Stimulated activated CD4-positive, alpha-beta T cell treated with anti-CD3 and anti-CD28 coated beads, Interleukin-12 subunit alpha, Interleukin-12 subunit beta, amount 100 ng/mL, for 4 hours (primary cell): ENCODE measurements around the gene KCNMB4.
"Not testable (repeated sequence)": the region's sequence is repeated elsewhere in the genome, so short reads cannot be mapped to it uniquely, and the experiment has no call there.

Experiments used
- DNase-seq: peaks from one replicate; pipeline ENCODE4 v3.0.0-alpha.2; 2020

KCNMB4 gene

DNA sequence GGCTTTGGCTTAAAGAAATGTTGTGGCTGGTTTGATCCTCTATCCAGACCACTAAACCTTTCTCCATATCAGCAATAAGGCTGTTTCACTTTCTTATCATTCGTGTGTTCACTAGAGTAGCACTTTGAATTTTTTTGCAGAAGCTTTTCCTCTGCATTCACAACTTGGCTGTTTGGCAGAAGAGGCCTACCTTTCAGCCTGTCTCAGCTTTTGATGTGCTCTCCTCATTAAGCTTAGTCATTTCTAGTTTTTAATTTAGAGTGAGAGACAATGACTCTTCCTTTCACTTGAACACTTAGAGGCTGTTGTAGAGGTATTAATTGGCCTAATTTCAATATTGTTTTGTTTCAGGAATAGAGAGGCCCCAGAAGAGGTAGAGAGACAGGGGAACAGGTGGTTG is 13.8 kb downstream of the KCNMB4 start:
- DNase-seq: no peak

GRCh38 chr12:70383484-70383883 is 17.4 kb downstream of the KCNMB4 start:
- DNase-seq: no peak

- DNase-seq: no peak
Observed at GRCh38 chr12:70383886-70384285, 17.8 kb downstream of the KCNMB4 start.

GRCh38 chr12:70386771-70387170 is 20.7 kb downstream of the KCNMB4 start:
- no peak for DNase-seq

DNA sequence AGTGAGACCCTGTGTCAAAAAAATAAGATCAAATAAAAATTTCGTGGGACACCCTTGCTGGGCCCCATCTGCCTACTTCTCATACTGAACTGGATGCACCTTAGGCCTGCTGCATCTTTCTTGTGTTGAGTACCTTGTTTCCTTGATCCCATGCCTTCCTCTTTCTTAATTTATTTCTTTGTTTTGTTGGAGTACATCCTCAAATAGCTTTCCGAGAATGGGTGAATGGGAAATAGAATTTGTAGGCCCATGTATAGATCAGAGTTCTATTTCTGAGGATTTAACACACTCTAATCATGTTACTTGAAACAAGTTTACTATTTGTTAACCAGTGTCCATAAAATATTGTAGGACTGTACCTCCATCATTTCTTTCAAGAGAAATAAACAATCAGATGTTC is 23.6 kb downstream of the KCNMB4 start:
- DNase-seq: no peak

GRCh38 chr12:70392631-70393030 is 26.5 kb downstream of the KCNMB4 start:
- not testable (repeated sequence) for DNase-seq

- no peak for DNase-seq
Observed at GRCh38 chr12:70393787-70394499, 27.9 kb downstream of the KCNMB4 start.

DNA sequence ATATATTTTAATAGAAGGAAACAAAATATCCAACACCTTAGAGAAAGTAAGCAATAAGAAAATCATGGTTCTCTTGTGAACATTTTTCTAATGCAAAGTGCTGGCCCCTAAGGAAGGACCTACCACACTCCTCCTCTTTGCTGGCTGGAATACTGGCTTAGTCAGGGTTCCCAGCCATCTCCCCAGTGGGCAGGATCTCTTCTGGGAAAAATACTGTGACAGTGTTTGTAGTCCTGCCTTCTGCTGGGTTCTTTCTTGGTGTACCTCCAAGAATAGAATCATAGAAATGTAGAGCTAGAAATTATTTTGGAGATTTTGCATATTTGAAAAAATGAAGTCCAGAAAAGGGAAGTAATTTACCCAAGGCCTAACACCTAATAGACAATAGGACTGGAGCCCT is 31.9 kb downstream of the KCNMB4 start:
- DNase-seq: no peak

- DNase-seq: no peak
Observed at GRCh38 chr12:70398862-70399261, 32.8 kb downstream of the KCNMB4 start.

DNA sequence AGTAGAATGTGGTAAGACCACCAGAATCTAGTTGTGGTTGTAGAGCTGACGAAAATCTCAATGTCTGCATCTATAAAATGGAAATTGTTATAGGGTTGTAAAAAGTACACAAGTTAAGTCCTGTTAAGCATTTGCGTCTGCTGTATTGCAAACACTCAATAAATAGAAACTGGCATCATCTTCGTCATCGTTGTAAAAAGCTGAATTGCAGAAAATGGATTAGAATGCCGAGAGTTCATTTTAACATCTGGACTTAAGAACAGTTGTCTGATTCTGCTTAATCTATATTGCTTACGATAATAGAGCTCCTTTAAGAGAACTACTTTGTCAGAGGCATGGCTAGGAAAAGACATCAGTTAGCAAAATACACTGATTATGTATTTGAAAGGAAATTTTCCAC is 33.2 kb downstream of the KCNMB4 start:
- no peak for DNase-seq

DNA sequence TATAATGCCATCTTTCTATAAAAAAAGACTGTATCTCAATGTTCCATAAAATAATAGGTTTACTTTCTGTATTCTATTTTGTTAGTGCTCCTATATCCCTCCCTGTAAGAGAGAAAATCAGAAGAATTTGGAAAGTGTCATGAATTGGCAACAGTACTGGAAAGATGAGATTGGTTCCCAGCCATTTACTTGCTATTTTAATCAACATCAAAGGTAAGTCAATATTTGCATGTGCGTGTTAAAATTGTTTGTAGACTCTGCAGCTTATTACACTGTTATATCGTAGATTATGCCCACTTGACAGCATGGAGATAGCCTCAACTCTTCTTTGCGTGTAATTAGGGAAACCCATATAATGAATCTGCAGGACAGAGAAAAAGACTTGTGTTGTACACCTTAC is 34.0 kb downstream of the KCNMB4 start:
- no peak for DNase-seq

DNA sequence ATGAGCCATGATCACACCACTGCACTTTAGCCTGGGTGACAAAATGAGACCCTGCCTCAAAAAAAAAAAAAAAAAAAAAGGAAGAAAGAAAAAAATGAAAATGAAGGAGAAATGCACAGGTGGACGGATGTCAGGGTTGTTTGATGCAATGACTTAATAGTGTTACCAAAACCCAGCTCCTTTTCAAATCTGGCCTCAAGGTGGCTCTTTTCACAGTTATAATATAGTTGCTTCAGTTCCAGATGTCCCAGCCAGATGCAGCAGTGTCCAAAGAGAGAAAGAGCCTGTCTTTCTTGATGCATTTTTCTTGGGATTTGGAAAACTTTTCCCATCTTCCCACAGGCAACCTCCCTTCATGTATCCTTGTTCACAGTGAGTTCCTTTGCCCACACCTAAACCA is 36.5 kb downstream of the KCNMB4 start:
- DNase-seq: no peak

DNA sequence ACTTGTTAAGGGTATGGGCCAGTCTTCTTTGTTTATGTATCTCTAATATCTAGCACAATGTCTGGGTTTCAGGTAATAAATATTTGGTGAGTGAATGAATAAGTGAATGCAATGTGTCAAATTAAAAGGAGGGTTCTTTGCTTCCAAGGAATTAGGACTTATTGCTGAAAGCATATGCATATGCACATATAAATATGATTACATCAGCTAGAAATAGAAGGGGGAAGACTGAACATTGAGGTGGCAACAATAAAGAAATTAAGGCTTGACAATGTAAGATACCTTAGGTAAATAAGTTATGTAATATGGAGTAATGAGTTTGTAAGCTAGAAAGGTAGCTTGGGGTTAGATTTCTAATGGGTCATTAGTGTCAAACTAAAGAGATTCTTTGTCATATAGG is 37.7 kb downstream of the KCNMB4 start:
- DNase-seq: no peak

DNA sequence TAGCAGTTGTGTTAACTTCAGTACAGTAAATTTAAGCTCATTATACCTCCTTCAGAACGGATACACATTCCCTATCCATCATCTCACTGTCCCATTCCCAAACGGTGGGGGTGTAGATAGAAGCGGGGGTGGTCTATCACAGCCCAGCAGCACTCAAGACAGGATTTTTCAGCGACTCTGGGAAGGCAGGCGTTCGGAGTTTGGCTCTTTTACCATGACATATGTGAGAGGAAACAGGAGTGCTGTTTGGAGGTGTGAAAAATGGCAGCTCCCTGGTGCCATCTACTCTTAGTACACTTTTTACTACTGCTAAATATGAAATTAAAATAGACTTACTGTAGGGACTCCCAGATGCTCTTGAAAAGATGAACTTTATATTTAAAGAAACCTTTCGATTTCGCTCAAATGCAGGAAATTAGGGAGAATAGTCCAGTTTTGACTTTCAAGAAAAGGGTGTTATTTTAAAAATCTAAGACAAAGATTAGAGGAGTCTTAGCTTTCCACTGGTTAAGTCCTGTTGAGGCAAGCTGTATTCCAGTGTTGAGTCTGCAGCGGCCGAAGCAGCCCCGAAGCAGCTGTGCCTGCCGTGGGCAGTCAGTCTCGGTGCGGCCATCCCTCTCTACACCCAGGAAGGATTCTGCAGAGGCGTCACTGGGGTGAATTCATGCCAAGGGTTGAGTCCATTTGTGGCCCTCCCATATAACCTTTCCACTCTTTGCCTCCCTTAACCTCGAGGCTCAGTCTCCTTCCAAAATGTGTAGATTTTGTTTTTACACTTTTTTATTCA is 42.1 kb downstream of the KCNMB4 start:
- no peak for DNase-seq

GRCh38 chr12:70415987-70416386 is 49.9 kb downstream of the KCNMB4 start:
- no peak for DNase-seq

DNA sequence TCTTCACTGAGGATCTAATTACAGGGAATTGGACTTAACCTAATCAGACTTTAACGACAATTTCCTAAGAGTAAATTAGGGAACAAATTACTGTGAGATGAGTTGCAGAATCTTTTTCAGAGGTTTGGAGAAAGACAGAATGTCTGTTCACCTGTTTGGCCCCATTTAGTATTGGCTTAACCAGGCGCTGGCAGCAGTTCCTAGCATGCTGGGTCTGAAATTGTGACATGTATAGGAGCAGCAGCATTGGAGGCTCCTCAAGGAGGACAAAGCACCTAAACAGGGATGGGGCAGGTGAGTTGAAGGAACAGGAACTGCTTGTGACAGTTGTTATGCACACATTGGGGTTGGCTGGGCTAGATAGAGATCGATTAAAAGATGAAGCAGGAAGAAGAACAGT is 51.0 kb downstream of the KCNMB4 start:
- DNase-seq: no peak

DNA sequence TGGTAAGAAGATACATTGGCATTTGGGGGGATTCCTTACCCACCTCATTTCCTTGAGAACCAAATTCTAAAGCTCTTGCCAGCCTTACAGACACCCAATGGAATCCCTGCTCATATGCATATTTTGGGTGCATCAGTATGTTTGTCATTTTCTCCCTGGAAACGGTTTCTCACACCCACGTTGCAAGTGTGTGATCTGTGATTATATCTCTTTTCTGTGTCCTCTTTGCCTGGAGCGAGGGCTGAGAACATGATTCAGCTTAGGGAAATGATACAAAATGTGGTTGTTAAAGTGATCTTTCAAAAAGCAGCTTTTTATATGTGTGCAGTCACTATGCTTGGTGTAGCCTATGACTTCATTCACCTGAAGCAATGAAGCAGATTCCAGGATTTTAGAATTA is 52.0 kb downstream of the KCNMB4 start:
- DNase-seq: no peak

GRCh38 chr12:70422631-70423030 is 56.5 kb downstream of the KCNMB4 start:
- no peak for DNase-seq

- DNase-seq: no peak
Observed at GRCh38 chr12:70426620-70427019, 60.5 kb downstream of the KCNMB4 start.

- DNase-seq: no peak
Observed at GRCh38 chr12:70427611-70428010, 61.5 kb downstream of the KCNMB4 start.

DNA sequence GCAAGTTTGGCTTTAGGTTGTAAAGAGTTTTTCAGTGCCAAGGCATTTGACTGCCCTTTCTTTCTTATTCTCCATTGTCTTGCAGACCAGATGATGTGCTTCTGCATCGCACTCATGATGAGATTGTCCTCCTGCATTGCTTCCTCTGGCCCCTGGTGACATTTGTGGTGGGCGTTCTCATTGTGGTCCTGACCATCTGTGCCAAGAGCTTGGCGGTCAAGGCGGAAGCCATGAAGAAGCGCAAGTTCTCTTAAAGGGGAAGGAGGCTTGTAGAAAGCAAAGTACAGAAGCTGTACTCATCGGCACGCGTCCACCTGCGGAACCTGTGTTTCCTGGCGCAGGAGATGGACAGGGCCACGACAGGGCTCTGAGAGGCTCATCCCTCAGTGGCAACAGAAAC is 64.3 kb downstream of the KCNMB4 start:
- DNase-seq: no peak

DNA sequence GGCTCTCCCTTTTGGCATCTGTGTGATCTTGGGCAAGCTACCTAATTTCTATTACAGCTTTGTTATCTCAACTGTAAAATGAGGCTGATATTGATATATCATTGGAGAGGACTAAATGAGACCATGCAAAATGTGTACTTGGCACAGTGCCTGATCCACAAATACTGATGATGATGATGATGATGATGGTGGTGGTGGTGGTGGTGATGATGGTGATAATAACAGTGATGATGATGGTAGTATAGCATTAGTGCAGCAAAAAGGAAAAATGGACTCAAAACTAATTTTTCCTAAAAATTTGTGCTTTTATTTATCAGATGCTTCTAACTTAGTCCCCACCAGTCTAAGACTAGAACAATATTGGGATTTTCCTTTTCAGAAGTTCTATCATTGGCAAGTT is 70.7 kb downstream of the KCNMB4 start:
- DNase-seq: no peak

DNA sequence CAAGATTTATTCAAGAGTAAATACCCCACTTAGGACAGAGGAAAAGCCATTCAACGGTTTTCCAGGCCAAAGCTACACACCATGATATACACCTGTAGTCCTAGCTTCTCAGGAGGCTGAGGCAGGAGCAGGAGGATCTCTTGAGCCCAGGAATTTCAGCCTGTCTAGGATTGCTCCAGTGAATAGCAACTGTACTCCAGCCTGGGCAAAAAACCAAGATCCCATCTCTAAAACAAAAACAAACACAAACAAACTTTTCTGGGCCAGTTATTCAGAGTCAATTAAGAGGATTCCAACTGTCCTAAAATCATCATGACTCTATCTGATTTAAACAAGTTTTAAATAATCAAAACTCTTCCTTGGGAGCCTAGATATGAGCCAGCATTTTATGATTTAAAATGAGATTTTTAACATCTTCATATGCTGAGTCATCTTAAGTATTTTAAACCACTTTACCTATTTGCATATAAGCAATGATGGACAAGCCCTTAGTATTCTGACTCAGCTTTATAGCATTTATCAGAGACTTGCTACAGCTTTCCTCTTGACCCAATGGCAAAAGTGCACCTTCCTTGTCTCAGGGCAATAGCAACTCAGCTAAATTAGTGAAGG is 77.1 kb downstream of the KCNMB4 start:
- DNase-seq: no peak

- DNase-seq: no peak
Observed at GRCh38 chr12:70444903-70445302, 78.8 kb downstream of the KCNMB4 start.
